ES-I3 (cell line): ENCODE results near the gene BHLHE41.

Experiments
- H3K36me3 ChIP-seq: 2 replicates; pipeline ENCODE4 v1.6.1; 2013; ENCODE audit warnings: mild to moderate bottlenecking, low read length, control low read depth, moderate library complexity; ENCODE audit not compliant: insufficient read depth
- H3K4me1 ChIP-seq: 2 replicates; pipeline ENCODE4 v1.6.1; 2013; ENCODE audit warnings: mild to moderate bottlenecking, control low read depth, low read length; ENCODE audit not compliant: insufficient read depth
- H3K9ac ChIP-seq: 2 replicates; pipeline ENCODE4 v1.6.1; 2013; ENCODE audit warnings: low read depth, mild to moderate bottlenecking, low read length, moderate library complexity
- H3K9me3 ChIP-seq: 2 replicates; pipeline ENCODE4 v1.6.1; 2013; ENCODE audit warnings: mild to moderate bottlenecking, low read length, moderate library complexity; ENCODE audit not compliant: control insufficient read depth, insufficient read depth

Gene BHLHE41

DNA sequence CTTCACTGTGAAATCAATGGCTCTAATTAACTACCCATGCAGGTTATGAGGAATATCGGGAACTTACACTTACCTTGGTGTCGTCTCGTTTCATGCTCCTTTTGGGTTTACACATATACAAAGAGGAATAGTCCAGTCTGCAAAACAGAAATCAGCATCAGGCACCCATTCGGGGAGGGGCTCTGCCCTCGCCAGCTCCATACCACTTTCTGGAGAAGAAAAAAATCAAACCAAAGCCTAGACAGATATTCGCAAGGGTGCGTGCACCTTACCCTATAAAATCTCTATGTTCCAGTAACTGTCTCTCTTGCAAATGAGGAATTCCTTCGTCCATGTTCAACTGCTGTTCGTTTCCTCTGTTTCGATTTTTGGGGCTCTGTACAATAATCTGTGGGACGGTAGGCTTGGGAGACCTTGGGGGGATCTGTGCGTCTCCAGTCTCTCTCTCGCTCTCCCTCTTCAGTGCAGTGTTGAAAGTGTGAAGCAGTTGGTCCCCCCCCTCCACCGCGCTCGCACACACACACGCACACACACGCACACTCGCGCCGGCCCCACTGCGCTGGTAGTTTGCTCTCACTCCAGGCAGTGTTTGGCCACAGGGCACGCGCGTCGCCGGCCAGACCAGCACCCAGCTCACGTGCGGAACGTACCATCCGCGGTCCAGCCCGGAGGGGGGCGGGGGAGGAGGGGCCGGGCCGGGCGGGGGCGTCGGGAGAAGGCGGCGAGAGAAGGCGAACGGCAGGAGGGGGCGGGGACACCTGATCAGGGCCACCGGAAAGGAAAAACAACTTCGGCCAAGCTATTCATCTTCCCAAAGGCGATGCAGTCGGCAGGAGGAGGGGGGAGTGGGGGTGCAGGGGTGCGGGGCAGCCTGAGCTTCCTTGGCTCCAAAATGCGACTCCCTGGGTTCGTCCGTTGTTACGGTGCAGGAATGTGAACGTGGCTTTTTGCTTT, at the start of gene BHLHE41:
BHLHE41 (minus strand) TSS at position 592 of the 954 bp plus-strand sequence; CDS start at position 334, 258 bp downstream.
- Histone ChIP-seq H3K9me3 (no peaks in the 10 kb centered on the region), H3K36me3 (no peaks in the 10 kb centered on the region), H3K4me1 (peaks cover 10% of the 10 kb centered on the region; the same call in 1 of the 2 replicates), H3K9ac (peak within 1 kb of the TSS; percentile 82)

DNA sequence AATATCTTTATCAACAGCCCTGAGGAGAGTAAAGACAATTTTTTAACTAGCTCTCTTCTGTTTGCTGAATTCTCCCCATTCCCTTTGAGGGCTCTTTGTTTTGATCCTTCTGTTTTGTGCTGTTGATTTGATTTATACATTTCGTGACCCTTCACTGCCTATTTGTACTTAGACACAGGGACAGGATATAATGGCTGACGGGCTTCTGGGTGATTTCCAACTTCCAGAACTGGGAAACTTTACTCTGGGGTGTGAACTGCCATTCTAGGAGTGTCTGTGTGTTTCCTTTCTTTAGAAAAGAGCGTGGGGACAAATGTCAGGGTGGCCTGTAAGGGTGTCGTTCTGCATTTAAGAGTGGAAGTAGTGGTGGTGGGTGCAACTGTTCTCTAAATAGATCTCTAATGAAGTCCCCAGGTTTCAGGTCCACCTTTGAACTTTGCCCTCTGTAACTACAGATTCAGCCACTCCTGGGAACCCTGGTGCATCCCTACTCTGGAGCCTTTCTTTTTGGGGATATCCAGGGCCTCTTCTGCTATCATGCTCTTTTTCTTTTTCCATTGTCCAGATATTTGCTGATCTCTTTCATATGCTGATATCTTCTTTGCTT, 48.2 kb upstream of the BHLHE41 start:
- H3K36me3 ChIP-seq: no peaks in the 10 kb centered on the region

DNA sequence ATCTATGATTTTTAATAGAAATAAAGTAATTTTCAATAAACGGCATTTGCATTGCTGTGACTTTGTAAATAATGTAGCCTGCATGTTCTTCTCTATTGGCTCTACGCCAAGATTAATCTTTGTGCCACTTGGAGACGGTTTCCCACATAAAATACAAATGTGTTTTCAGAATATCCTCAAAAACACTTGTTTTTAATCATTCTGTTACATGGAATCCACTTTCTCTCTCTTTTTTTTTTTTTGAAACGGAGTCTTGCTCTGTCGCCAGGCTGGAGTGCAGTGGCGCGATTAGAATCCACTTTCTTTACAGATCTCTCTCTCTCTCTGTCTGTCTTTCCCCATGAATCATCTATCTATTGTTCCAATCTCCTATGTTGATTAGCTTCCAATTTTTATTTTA, 47.7 kb upstream of the BHLHE41 start:
- Histone ChIP-seq H3K9ac (no peak overlapping the region), H3K9me3 (no peaks in the 10 kb centered on the region), H3K4me1 (no peaks in the 10 kb centered on the region), H3K36me3 (no peaks in the 10 kb centered on the region)

More for the DNA sequence above, 48.2 kb upstream of the BHLHE41 start:
- Histone ChIP-seq H3K9ac (no peak overlapping the region), H3K4me1 (no peaks in the 10 kb centered on the region), H3K9me3 (no peaks in the 10 kb centered on the region)

DNA sequence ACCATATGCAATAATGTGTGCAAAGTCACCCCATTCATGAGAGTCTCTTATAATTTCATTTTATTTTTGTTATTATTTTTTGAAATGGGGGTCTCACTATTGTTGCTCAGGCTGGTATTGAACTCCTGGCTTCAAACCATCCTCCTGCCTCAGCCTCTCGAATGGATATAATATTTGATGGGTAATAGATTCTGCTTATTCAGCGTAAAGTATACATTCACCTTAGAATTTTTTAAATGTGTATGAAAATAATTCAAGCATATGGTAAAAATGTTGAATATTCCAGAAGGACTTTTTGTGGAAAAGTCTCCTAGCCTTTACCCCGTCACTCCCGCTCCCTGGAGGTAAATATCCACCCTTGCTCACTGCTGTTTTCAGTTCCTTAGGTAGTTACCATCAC, 47.2 kb upstream of the BHLHE41 start:
- no peaks in the 10 kb centered on the region for H3K9me3 ChIP-seq
- H3K36me3 ChIP-seq: no peaks in the 10 kb centered on the region
- no peak overlapping the region for H3K9ac ChIP-seq
- no peaks in the 10 kb centered on the region for H3K4me1 ChIP-seq

DNA sequence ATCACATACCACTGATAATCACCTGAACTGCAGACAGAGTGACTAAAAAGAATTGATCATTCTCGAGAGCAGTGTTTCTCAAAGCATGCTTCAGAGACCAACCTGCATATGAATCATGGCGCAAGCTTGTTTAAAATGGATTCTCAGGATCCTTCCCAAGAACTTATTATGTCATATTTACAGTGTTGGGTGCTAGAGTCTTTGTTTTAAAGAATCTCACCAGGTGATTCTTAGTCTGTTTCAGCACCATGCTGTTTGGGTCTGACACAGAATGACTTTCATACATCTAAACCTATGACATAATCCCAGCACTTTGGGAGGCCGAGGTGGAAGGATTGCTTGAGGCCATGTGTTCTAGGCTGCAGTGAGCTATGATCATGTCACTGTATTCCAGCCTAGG, 39.3 kb upstream of the BHLHE41 start:
- H3K36me3 ChIP-seq: no peaks in the 10 kb centered on the region
- H3K9ac ChIP-seq: no peak overlapping the region
- H3K4me1 ChIP-seq: no peaks in the 10 kb centered on the region
- no peaks in the 10 kb centered on the region for H3K9me3 ChIP-seq

DNA sequence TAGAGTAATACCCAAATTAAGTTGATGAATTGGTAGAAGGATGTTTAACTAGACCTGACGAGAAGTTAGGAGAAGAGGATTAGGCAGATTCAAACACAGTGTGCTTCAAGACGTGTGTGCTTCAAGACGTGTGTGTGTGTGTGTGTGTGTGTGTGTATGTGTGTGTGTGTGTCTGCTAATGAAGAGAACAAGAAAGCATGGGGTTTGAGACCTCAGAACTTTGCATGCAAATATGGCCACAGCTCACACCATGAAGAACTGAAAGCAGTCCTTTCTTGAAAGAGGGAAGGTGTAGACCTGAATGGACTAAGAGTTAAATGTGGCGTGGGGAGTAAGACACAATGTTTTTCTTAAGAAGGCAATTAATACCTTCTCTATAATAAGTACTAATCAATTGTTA, 38.1 kb upstream of the BHLHE41 start:
- no peak overlapping the region for H3K9ac ChIP-seq
- no peaks in the 10 kb centered on the region for H3K36me3 ChIP-seq
- H3K4me1 ChIP-seq: no peaks in the 10 kb centered on the region
- no peaks in the 10 kb centered on the region for H3K9me3 ChIP-seq

DNA sequence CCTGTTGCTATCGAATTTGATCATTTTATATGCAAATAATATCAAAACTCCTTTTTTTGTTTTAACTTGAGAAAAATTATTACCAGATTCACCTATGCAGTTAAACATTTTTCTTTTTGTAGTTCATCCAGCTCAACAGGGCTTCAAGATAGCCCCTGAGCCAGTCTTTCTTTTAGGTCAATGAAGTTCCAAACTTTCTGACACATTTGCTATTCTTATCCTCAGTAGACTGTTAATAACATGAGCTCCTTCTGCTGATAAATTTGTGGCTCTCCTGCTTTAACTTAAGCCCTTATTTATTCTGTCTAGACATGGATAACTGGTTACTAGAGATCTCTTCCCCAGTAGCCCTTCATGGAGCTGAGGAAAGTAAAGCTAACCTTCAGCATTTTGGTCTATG, 37.3 kb upstream of the BHLHE41 start:
- Histone ChIP-seq H3K9ac (no peak overlapping the region), H3K9me3 (no peaks in the 10 kb centered on the region), H3K4me1 (no peaks in the 10 kb centered on the region), H3K36me3 (no peaks in the 10 kb centered on the region)

DNA sequence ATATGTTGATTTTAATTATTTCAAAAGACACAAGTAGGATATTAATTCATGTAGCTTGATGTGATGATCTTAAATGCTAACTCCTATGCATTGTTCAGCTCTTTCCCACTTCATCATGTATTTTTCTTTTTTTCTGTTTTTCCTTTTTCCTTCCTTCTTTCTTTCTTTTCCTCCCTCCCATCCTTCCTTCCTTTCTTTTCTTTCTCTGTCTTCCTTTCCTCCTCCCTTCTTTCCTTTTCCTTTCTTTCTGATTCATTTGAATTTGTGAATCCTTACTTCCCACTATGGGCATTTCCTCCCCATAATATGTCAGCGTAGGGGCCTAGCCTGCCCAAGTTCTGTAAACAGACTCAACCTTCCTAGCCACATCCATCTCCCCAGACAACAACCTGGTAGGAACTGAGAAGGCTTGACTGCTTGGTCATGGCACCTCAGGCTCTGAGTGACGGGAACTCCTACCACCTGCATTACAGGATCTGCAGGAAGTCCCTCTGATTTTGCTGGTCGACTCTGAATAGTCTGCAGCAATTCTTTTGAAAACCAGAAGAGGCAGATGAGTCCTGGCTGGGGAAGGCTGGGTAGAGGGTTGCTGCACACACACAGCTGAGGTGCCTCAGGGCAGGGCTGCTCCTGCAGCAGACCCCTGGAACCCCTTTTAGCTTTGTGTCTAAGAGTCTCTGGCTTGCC, 33.4 kb upstream of the BHLHE41 start:
- H3K4me1 ChIP-seq: 0 out of 2 replicates have a peak, but pooled peaks cover 3% of the 10 kb centered on the region
- H3K9ac ChIP-seq: no peak overlapping the region
- no peaks in the 10 kb centered on the region for H3K9me3 ChIP-seq
- no peaks in the 10 kb centered on the region for H3K36me3 ChIP-seq

DNA sequence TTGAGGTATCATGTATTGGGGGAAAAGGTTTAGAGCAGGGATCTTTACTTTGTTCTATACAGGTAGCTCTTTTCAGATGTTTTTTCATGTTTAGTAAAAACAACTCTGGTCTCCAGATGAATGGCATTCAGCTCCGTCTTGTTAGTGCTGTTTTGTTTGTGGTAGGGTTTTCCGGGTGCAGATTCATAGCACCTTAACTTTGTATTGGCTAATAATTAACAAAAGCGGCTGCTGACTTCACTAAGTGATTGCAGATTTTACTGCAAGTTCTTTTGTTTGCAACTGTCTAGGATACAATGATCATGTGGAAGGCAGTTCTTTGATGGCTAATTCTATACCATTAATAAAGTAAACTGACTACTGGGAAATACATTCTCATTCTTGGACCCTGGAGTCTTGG, 32.2 kb upstream of the BHLHE41 start:
- Histone ChIP-seq H3K9ac (no peak overlapping the region), H3K9me3 (no peaks in the 10 kb centered on the region), H3K4me1 (0 out of 2 replicates have a peak, but pooled peaks cover 3% of the 10 kb centered on the region), H3K36me3 (no peaks in the 10 kb centered on the region)

DNA sequence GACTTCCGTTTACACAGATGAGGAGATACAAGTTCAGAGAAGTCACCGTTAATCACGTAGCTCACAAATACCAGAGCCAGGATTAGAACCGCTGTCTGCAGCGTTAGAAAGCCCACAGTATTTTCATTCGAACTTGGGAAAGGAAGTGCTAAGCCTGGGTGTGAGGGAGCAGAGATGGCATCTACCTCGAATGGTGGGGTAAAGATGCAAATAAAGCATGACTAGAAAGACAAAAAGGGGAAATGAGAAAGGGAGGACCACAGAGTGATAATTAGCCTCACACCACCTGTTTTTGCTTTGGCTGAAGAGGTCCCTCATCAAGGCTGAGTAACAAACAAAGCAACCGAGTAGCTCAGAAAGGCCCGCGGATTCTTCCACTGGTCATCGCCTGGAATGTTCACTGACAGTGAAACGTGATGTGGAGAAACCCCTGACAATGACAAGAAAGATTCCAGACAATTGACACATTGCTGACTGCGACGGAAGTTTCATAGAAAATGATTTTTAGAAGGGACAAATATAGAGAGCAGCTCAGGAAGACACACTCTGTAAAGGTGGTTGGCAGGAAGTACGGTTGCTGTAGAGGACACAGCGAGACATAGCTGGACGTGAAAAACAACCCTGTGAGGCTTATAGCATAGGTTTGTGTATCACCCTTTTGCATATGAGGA, 31.5 kb upstream of the BHLHE41 start:
- Histone ChIP-seq H3K4me1 (0 out of 2 replicates have a peak, but pooled peaks cover 3% of the 10 kb centered on the region), H3K9me3 (no peaks in the 10 kb centered on the region), H3K36me3 (no peaks in the 10 kb centered on the region), H3K9ac (no peak overlapping the region)

DNA sequence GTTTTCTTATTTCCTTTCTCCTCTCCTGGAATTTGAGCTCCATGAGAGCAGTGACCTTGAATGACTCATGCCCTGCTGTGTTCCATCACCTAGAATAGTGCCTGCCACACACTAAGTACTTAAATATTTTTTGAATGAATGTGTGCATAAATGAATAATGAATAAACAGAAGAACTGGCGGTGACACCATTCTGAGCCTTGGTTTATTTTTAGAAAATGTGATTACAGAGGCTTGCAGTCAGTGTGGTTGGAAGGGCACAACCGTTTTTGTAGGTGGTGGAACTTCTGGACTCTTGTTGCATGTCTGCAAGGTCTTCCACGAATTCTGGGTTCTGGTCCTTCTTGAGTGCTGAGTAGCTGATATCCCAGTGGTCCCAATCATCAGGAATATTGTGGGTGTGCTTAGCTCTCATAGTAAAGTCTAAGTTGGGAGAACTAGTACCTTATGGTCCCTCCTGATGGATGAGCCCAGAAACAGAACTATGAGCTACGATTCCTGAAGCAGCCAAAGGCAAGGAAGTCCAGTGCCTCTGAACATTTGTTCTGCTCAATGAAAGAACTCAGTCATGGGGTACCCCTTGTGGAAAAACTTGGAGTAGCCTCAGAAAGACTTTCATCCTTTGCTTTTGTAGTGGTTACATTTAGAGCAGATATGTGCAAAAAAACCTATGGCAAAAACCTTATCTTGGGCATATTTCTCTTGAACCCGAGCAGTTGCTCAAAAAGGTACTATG, 28.8 kb upstream of the BHLHE41 start:
- H3K36me3 ChIP-seq: no peaks in the 10 kb centered on the region
- H3K9me3 ChIP-seq: no peaks in the 10 kb centered on the region
- H3K9ac ChIP-seq: no peak overlapping the region
- H3K4me1 ChIP-seq: 0 out of 2 replicates have a peak, but pooled peaks cover 3% of the 10 kb centered on the region

DNA sequence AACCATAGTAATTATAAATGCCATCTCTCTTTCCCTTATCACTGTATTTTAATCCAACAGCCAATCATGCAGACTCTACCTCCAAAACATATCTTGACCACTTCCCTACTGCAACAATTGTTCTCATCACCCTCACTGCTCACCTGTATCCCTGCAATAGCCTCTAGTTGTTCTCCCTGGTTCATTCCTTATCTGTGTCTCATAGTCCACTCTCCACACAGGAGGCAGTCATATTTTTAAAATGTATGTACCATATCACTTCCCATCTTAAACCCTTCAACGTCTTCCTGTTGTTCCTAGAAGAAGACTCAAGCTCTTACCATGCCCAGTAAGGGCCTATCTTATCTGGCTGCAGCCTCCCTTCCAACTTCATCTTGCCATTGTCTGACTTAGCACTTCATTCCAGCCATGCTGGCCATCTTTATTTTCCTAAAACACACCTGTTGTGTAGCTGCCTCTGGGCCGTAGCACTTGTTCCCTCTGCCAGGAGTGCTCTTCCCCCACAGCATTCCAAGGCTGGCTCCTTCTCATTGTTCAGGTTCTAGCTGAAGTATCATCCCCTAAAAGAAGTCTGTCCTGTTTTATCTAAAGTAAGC, 27.8 kb upstream of the BHLHE41 start:
- no peaks in the 10 kb centered on the region for H3K9me3 ChIP-seq
- no peak overlapping the region for H3K9ac ChIP-seq
- H3K36me3 ChIP-seq: no peaks in the 10 kb centered on the region
- 0 out of 2 replicates have a peak, but pooled peaks cover 3% of the 10 kb centered on the region for H3K4me1 ChIP-seq

DNA sequence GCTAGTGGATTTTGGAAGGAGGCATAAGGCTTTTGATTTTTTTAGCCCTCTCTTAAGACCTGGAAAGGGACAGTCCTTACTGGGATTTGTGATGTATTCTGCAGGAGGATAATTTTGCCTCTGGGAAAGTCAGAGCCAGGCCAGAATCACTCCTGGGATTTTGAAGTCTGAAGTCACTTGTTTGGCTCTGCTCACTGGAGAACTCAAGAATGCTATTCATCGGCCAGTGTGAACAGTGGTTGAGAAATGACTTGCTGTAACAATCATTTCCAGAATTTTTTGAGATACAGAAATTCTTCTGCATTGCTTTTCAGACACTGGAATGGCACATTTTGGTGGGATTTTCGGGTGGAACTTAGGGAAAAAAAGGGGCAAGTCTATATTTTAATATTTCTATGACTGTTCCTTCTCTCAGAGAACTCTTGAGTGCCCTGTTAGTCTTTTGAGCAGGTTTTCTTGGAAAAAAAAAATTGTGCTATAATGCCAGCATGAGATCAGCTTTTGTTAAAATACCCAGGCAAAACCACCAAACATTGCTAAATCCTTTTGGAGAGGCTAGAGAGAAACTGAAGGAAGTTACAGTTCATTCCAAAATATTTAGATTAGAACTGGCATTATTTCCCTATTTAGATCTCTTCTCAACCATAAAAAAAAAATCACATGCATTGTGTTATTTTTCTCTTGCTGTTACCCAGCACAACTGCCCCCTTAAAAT, 26.1 kb upstream of the BHLHE41 start:
- H3K4me1 ChIP-seq: 0 out of 2 replicates have a peak, but pooled peaks cover 3% of the 10 kb centered on the region

More for the DNA sequence above, 26.1 kb upstream of the BHLHE41 start:
- no peaks in the 10 kb centered on the region for H3K36me3 ChIP-seq
- H3K9ac ChIP-seq: no peak overlapping the region
- no peaks in the 10 kb centered on the region for H3K9me3 ChIP-seq
